Measurements from ENCODE around the gene ACTR3C.

ACTR3C gene

DNA sequence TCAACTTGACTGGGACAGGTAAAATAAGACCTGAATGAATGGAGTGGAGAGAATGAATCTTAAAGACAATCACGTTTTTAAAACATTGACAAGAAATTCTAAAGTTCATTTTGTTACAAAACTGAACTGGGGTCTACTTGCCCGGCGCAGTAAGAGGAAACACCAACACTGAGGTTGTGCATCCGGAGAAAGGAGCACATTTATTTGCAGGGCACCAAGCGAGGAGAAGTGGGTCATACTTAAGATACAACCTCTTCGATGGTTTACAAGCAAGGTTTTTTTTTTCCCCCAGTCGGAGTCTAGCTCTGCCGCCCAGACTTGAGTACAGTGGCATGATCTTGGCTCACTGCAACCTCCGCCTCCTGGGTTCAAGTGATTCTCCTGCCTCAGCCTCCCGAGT lies 41.8 kb upstream of the ACTR3C start:
- H3K27me3 ChIP-seq (replicated peaks; ENCODE audit: control insufficient read depth, insufficient read depth, low read length), result no peaks in the 10 kb centered on the region
- TF ChIP-seq, protein P1, sequence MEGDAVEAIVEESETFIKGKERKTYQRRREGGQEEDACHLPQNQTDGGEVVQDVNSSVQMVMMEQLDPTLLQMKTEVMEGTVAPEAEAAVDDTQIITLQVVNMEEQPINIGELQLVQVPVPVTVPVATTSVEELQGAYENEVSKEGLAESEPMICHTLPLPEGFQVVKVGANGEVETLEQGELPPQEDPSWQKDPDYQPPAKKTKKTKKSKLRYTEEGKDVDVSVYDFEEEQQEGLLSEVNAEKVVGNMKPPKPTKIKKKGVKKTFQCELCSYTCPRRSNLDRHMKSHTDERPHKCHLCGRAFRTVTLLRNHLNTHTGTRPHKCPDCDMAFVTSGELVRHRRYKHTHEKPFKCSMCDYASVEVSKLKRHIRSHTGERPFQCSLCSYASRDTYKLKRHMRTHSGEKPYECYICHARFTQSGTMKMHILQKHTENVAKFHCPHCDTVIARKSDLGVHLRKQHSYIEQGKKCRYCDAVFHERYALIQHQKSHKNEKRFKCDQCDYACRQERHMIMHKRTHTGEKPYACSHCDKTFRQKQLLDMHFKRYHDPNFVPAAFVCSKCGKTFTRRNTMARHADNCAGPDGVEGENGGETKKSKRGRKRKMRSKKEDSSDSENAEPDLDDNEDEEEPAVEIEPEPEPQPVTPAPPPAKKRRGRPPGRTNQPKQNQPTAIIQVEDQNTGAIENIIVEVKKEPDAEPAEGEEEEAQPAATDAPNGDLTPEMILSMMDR (IDR thresholded peaks at IDR 0.05; ENCODE audit: insufficient read depth, low read length, poor library complexity, severe bottlenecking), result no peak
- DNase-seq (ENCODE audit: extremely low read depth, insufficient read length), result no peak
- H3K4me3 ChIP-seq (replicated peaks; ENCODE audit: low read depth, low read length), result no peak overlapping the region
- no peaks in the 10 kb centered on the region for H3K36me3 ChIP-seq (ENCODE audit: control insufficient read depth, insufficient read depth, low read length)

DNA sequence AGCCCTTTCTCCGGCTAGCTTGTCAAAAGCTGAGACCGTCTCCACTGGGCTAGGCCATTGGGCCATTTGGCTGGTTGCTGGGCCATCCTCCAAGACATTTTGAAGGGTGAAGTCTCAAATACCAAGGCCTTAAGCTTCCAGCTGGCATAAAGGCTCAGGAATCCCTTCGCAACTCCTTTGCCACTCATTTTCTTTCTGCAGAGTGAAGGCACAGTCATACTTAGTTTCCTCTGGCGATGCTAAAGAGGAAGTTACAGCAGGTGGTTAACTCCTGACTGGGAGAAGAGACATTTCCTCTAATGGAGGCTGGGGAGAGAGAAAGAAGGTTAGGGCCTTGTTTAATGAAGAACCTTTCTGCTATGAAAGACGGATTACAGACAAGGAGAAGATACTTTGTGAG lies 40.5 kb upstream of the ACTR3C start:
- Histone ChIP-seq H3K4me3 (replicated peaks; ENCODE audit: low read depth, low read length) (no peak overlapping the region), H3K36me3 (ENCODE audit: control insufficient read depth, insufficient read depth, low read length) (no peaks in the 10 kb centered on the region), H3K27me3 (replicated peaks; ENCODE audit: control insufficient read depth, insufficient read depth, low read length) (no peaks in the 10 kb centered on the region)
- TF ChIP-seq, protein P1 (IDR thresholded peaks at IDR 0.05; ENCODE audit: insufficient read depth, low read length, poor library complexity, severe bottlenecking), result no peak
- DNase-seq (ENCODE audit: extremely low read depth, insufficient read length), result peak; percentile 53

DNA sequence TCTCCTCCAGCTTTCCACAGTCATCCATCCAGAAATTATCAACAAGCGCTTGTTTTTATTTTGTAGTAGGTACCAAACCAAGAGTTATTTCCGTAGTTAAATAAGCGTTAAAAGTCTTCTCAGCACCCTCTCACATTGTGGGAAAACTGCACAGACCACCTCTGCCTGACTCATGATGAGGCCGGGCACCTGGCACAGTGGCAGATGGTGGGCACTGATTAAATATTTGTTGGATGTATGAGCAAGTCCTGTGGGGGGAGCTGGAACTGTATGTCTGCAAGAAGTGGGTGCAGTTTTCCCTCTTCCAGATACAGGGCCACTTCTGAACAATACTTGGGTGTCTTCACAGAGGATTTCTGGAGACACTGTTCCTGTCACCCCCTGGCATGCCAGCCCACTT lies 40.0 kb upstream of the ACTR3C start:
- TF ChIP-seq, protein P1 (IDR thresholded peaks at IDR 0.05; ENCODE audit: insufficient read depth, low read length, poor library complexity, severe bottlenecking), result no peak
- no peaks in the 10 kb centered on the region for H3K36me3 ChIP-seq (ENCODE audit: control insufficient read depth, insufficient read depth, low read length)
- no peaks in the 10 kb centered on the region for H3K27me3 ChIP-seq (replicated peaks; ENCODE audit: control insufficient read depth, insufficient read depth, low read length)
- no peak overlapping the region for H3K4me3 ChIP-seq (replicated peaks; ENCODE audit: low read depth, low read length)
- DNase-seq (ENCODE audit: extremely low read depth, insufficient read length), result no peak

DNA sequence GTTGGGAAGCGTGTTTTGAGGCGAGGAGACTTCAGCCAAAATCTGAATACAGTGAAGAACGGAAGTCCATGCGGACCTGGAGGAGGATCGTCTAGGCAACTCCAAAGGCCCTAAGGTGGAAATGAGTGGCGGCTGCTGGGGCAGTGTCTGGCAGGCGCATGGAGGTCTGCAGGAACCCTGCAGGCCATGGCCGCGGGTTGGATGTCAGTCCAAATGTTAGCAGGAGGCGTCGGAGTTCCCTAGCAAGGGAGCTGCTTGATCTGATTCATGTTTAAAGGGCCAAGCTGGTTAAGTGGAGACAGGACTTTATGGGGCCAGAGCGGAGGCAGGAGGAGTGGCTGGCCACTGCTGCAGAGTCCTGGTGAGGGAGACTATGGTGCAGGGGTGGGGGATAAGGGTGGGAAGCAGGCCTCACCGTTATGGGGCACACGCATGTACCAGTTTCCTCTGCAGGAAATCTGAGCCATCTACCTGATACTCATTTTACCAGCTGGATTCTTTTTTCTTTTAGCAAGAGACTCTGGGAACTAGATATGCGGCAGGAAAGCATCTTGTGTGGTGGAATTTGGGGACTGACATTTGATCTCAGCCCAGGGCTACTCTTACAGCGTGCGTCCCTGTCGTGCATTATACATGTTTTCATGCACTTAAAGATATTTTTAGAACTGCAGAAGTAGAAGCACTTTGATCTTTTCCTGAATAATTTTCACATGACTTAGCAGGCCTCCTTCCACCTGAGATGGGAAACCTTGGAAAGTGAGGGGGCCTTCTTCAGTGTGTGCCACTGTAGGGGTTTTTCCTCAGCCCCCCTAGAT lies 38.7 kb upstream of the ACTR3C start:
- no peak for DNase-seq (ENCODE audit: extremely low read depth, insufficient read length)
- H3K27me3 ChIP-seq (replicated peaks; ENCODE audit: control insufficient read depth, insufficient read depth, low read length), result no peaks in the 10 kb centered on the region
- no peak overlapping the region for H3K4me3 ChIP-seq (replicated peaks; ENCODE audit: low read depth, low read length)
- TF ChIP-seq, protein P1 (IDR thresholded peaks at IDR 0.05; ENCODE audit: insufficient read depth, low read length, poor library complexity, severe bottlenecking), result no peak
- no peaks in the 10 kb centered on the region for H3K36me3 ChIP-seq (ENCODE audit: control insufficient read depth, insufficient read depth, low read length)

DNA sequence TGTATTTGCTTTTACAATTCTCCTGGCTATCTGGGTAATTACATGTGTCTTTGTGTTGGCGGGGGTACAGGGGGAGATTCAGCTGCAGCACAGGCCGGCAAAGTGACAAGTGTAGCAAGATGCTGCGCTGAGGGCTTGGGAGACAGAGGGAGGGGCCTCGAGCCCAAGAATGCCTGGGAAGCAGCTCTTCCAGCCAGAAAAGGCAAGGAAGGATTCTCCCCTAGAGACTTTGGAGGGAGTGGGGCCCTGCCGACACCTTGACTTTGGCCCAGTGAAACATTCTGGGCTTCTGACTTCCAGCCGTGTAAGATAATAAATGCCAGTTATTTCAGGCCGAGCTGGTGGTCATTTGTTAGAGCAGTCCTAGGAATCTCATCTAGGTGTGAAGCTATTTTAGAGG lies 38.1 kb upstream of the ACTR3C start:
- H3K4me3 ChIP-seq (replicated peaks; ENCODE audit: low read depth, low read length), result no peak overlapping the region
- no peak for DNase-seq (ENCODE audit: extremely low read depth, insufficient read length)
- no peaks in the 10 kb centered on the region for H3K27me3 ChIP-seq (replicated peaks; ENCODE audit: control insufficient read depth, insufficient read depth, low read length)
- H3K36me3 ChIP-seq (ENCODE audit: control insufficient read depth, insufficient read depth, low read length), result no peaks in the 10 kb centered on the region
- TF ChIP-seq, protein P1 (IDR thresholded peaks at IDR 0.05; ENCODE audit: insufficient read depth, low read length, poor library complexity, severe bottlenecking), result no peak

Measured in GM06990 (cell line).